GM21526 (cell line): ENCODE data around the gene CELA3B.
"Not testable (repeated sequence)": the region's sequence is repeated elsewhere in the genome, so short reads cannot be mapped to it uniquely, and the experiment has no call there.

Experiments
- ATAC-seq: cut with Tn5 transposase; IDR thresholded peaks from one replicate; pipeline ENCODE4 v1.9.1; 2021; ENCODE audit warnings: moderate library complexity; ENCODE audit not compliant: unreplicated experiment, low FRiP score

CELA3B gene

GRCh38 chr1:21942959-21943640 is 33.7 kb upstream of the CELA3B start:
- ATAC-seq = not testable (repeated sequence)

GRCh38 chr1:21944733-21945073 is 32.1 kb upstream of the CELA3B start:
- ATAC-seq = no peak

GRCh38 chr1:21946836-21947587 is 29.8 kb upstream of the CELA3B start:
- ATAC-seq = no peak

- no peak for ATAC-seq
Measured at GRCh38 chr1:21950734-21951133, 26.1 kb upstream of the CELA3B start.

- ATAC-seq = no peak
Measured at GRCh38 chr1:21951226-21951870, 25.5 kb upstream of the CELA3B start.

GRCh38 chr1:21952786-21953520 is 23.9 kb upstream of the CELA3B start:
- ATAC-seq = no peak

- no peak for ATAC-seq
Measured at GRCh38 chr1:21955058-21955457, 21.8 kb upstream of the CELA3B start.

- ATAC-seq = no peak
Measured at GRCh38 chr1:21955501-21956281, 21.1 kb upstream of the CELA3B start.

GRCh38 chr1:21956720-21957552 is 19.9 kb upstream of the CELA3B start:
- no peak for ATAC-seq

GRCh38 chr1:21961337-21961736 is 15.5 kb upstream of the CELA3B start:
- ATAC-seq = no peak

GRCh38 chr1:21961799-21962198 is 15.0 kb upstream of the CELA3B start:
- no peak for ATAC-seq

- no peak for ATAC-seq
Measured at GRCh38 chr1:21963477-21964217, 13.2 kb upstream of the CELA3B start.

GRCh38 chr1:21966247-21967000 is 10.4 kb upstream of the CELA3B start:
- ATAC-seq = no peak

- ATAC-seq = not testable (repeated sequence)
Measured at GRCh38 chr1:21967216-21967615, 9.6 kb upstream of the CELA3B start.

- ATAC-seq = not testable (repeated sequence)
Measured at GRCh38 chr1:21969066-21969465, 7.8 kb upstream of the CELA3B start.

- ATAC-seq = not testable (repeated sequence)
Measured at GRCh38 chr1:21970523-21970922, 6.3 kb upstream of the CELA3B start.

GRCh38 chr1:21972973-21973441 is 3.8 kb upstream of the CELA3B start:
- not testable (repeated sequence) for ATAC-seq

- not testable (repeated sequence) for ATAC-seq
Measured at GRCh38 chr1:21973948-21974347, 2.9 kb upstream of the CELA3B start.
